ENCODE measurements around the gene ADCY3.

- no peak for TF ChIP-seq POLR2AphosphoS5 (IDR thresholded peaks at IDR 0.05; ENCODE audit: low read depth, low read length)
- TF ChIP-seq POLR2A (IDR thresholded peaks at IDR 0.05; ENCODE audit: low read depth, low read length), result no peak
These were observed 3.0 kb downstream of the ADCY3 start for GRCh38 chr2:24917086-24917485.

Data from GM12892 (cell line).